HCT116 (cell line): ENCODE measurements around the gene GPR37L1. TPM values are rescaled to one million over a fixed set of nuclear protein-coding genes. Genes with fewer than 3 reads are reported as not detected.

Experiments used
- ATAC-seq: fragments of 200-7000 bp; cut with Tn5 transposase; 2 replicates; pipeline ENCODE4 v1.9.1; 2020; ENCODE audit warnings: mild to moderate bottlenecking, moderate library complexity
- BruUV-seq: library from RNA; stranded (reverse); fragments of 400-500 nt; replicated peaks from 2 replicates; lab custom pipeline; 2021; lab: Mats Ljungman, UMichigan
- CTCF ChIA-PET: fragments of 300-600 bp; sonication (Branson Sonifier 250); formaldehyde crosslinking; loops from one replicate; lab custom pipeline; 2021; ENCODE audit warnings: antibody characterized with exemption; lab: Charles Lee
- POLR2A ChIA-PET: fragments of 300-600, 350-600 bp; sonication (Branson Sonifier 250); formaldehyde crosslinking; loops from one replicate; lab custom pipeline; 2021; ENCODE audit warnings: antibody characterized with exemption; lab: Charles Lee
- RAD21 ChIA-PET, 2 experiments: fragments of 300-600 bp; sonication (Branson Sonifier 250); formaldehyde crosslinking; loops; one replicate each; lab custom pipeline; 2023; ENCODE audit warnings: low total read pairs in 2 of 2; ENCODE audit not compliant: uncharacterized antibody in 2 of 2, unreplicated experiment in 2 of 2, low non-redundant PET in 1 of 2; lab: Charles Lee
- DNase-seq: peaks from one replicate; pipeline ENCODE4 v3.0.0-alpha.2; 2010; ENCODE audit warnings: low read depth, low spot score
- H2AFZ ChIP-seq: fragments of 200-600 bp; shearing (Covaris generic), sonication (generic); 2 replicates; pipeline ENCODE4 v1.6.1; 2017; ENCODE audit warnings: low read depth, mixed run types, mixed read lengths, antibody characterized with exemption, low read length; ENCODE audit not compliant: poor library complexity, severe bottlenecking
- H3K27ac ChIP-seq: 2 replicates; pipeline ENCODE4 v1.5.1; 2012; ENCODE audit warnings: low read depth, low read length
- H3K27me3 ChIP-seq: fragments of 200-600 bp; sonication (generic); 2 replicates; pipeline ENCODE4 v1.6.1; 2016; ENCODE audit warnings: mixed run types, low read length, mixed read lengths; ENCODE audit not compliant: insufficient read depth
- H3K36me3 ChIP-seq, 2 experiments: fragments of 200-500 bp in 1 of 2; fragments of 200-600 bp in 1 of 2; sonication (Bioruptor generic) in 1 of 2; sonication (generic) in 1 of 2; 2 replicates each; pipeline versions ENCODE4 v1.5.1 to v1.6.1; 2014 to 2016; ENCODE audit warnings: low read length in 2 of 2, inconsistent platforms in 1 of 2, mixed read lengths in 1 of 2, mixed run types in 1 of 2; ENCODE audit not compliant: insufficient read depth in 2 of 2, control insufficient read depth in 1 of 2
- H3K4me1 ChIP-seq, 2 experiments: fragments of 200-600 bp in 1 of 2; sonication (generic) in 1 of 2; 2 replicates each; pipeline versions ENCODE4 v1.5.1 to v1.6.1; 2012 to 2017; ENCODE audit warnings: low read length in 2 of 2, inconsistent platforms in 1 of 2, mild to moderate bottlenecking in 1 of 2, mixed read lengths in 1 of 2, mixed run types in 1 of 2, moderate library complexity in 1 of 2; ENCODE audit not compliant: insufficient read depth in 2 of 2, control insufficient read depth in 1 of 2
- H3K4me2 ChIP-seq: fragments of 200-600 bp; sonication (generic); 2 replicates; pipeline ENCODE4 v1.6.1; 2017; ENCODE audit warnings: mixed run types, low read length, mixed read lengths
- H3K4me3 ChIP-seq, 2 experiments: fragments of 200-600 bp in 1 of 2; sonication (generic) in 1 of 2; replicated peaks in 1 of 2; 2 replicates each; pipeline ENCODE4 v1.5.1; 2011 to 2016; ENCODE audit warnings: low read length in 2 of 2, control low read depth in 1 of 2, low read depth in 1 of 2, mild to moderate bottlenecking in 1 of 2, mixed read lengths in 1 of 2, mixed run types in 1 of 2
- H3K79me2 ChIP-seq: fragments of 200-600 bp; sonication (generic); 2 replicates; pipeline ENCODE4 v1.6.1; 2017; ENCODE audit warnings: mild to moderate bottlenecking, mixed run types, low read length, moderate library complexity, mixed read lengths; ENCODE audit not compliant: insufficient read depth
- H3K9ac ChIP-seq: fragments of 200-600 bp; sonication (generic); 2 replicates; pipeline ENCODE4 v1.6.1; 2016; ENCODE audit warnings: low read length, mixed read lengths
- H3K9me2 ChIP-seq: fragments of 200-600 bp; sonication (generic), shearing (Covaris generic); 2 replicates; pipeline ENCODE4 v1.6.1; 2017; ENCODE audit warnings: mixed run types, mild to moderate bottlenecking, moderate library complexity; ENCODE audit not compliant: insufficient read depth
- H3K9me3 ChIP-seq, 2 experiments: fragments of 200-500 bp in 1 of 2; fragments of 200-600 bp in 1 of 2; sonication (Bioruptor generic) in 1 of 2; sonication (generic) in 1 of 2; 2 replicates each; pipeline ENCODE4 v1.6.1; 2014 to 2017; ENCODE audit warnings: low read length in 2 of 2, mixed read lengths in 2 of 2, inconsistent platforms in 1 of 2, low read depth in 1 of 2, mild to moderate bottlenecking in 1 of 2, mixed run types in 1 of 2, moderate library complexity in 1 of 2; ENCODE audit not compliant: control insufficient read depth in 1 of 2, insufficient read depth in 1 of 2
- H4K20me1 ChIP-seq: fragments of 200-600 bp; sonication (generic), shearing (Covaris generic); 2 replicates; pipeline ENCODE4 v1.6.1; 2017; ENCODE audit warnings: mixed run types, mild to moderate bottlenecking, moderate library complexity; ENCODE audit not compliant: insufficient read depth
- EZH2 ChIP-seq: fragments of 200-600 bp; sonication (generic); IDR thresholded peaks from 2 replicates; pipeline ENCODE4 v1.6.1; 2017; ENCODE audit warnings: antibody characterized with exemption, mixed run types
- SP1 ChIP-seq: IDR thresholded peaks from 2 replicates; pipeline ENCODE4 v1.6.1; 2012; ENCODE audit warnings: low read depth
- TCF7L2 ChIP-seq: IDR thresholded peaks from 2 replicates; pipeline ENCODE4 v1.7.0; 2011; ENCODE audit warnings: borderline replicate concordance, inconsistent platforms; ENCODE audit not compliant: insufficient read depth, insufficient read length; ENCODE audit errors: extremely low read depth
- ZNF274 ChIP-seq: fragments of 200-500 bp; sonication (Bioruptor generic); IDR thresholded peaks from 2 replicates; pipeline ENCODE4 v1.6.1; 2014; ENCODE audit warnings: mild to moderate bottlenecking, low read depth, low read length, inconsistent platforms
- intact Hi-C: fragments of 100-400 bp; cut with micrococcal nuclease; formaldehyde crosslinking; loops from 2 replicates; pipeline ENCODE4 v1.10.0; 2022
- total RNA-seq: library from RNA; stranded (reverse); gene quantifications from one replicate; pipeline ENCODE4 v1.2.1, GENCODE V29; 2021; ENCODE audit not compliant: unreplicated experiment
- TF ChIP-seq, protein P1 (sequence below): IDR thresholded peaks from 2 replicates; pipeline ENCODE4 v1.6.1; 2012
- TF ChIP-seq, protein P2 (sequence below): IDR thresholded peaks from 2 replicates; pipeline ENCODE4 v1.6.1; 2012
- TF ChIP-seq, protein P3 (sequence below), 3 experiments: fragments of 200-600 bp in 1 of 3; sonication (generic) in 1 of 3; IDR thresholded peaks in 2 of 3; conservative IDR thresholded peaks in 1 of 3; 2 replicates each; pipeline ENCODE4 v1.5.1; 2012 to 2017; ENCODE audit warnings: low read depth in 2 of 3, low read length in 2 of 3, antibody characterized with exemption in 1 of 3, borderline replicate concordance in 1 of 3, control low read depth in 1 of 3, mild to moderate bottlenecking in 1 of 3, mixed read lengths in 1 of 3, mixed run types in 1 of 3, moderate library complexity in 1 of 3; ENCODE audit not compliant: insufficient read depth in 1 of 3

GPR37L1 gene
- total RNA-seq, 1 experiment from 2014 or later, result 0.10 TPM

DNA sequence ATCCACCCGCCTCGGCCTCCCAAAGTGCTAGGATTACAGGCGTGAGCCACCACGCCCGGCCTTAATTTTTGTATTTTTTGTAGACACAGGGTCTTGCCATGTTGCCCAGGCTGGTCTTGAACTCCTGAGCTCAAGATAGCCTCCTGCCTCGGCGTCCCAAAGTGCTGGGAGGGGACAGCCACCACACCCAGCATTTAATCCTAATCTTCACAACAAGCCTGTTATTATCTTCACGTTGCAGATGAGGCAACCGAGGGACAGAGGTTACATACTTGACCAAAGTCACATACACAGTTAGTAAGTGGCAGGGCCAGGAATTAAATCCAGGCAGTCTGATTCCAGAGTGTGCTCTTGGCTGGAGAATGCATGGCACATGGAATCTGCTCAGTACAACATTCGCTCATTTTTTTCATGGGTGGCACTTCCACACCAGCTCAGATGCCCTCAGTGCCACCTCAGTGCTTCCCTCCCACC lies 4.8 kb upstream of the GPR37L1 start:
- Histone ChIP-seq H3K9me3 (no peaks in the 10 kb centered on the region), H3K4me2 (peak overlapping the region; percentile 50; the same call in 1 of the 2 replicates), H3K9ac (no peak overlapping the region; the same call in 1 of the 2 replicates), H3K79me2 (no peaks in the 10 kb centered on the region), H2AFZ (no peak overlapping the region), H3K4me1 (peaks cover 27 to 35% of the 10 kb centered on the region in 2 experiments), H3K27ac (peak overlapping the region; percentile 31), H3K9me2 (no peaks in the 10 kb centered on the region), H3K36me3 (no peaks in the 10 kb centered on the region), H3K27me3 (no peaks in the 10 kb centered on the region), H3K4me3 (no peak overlapping the region), H4K20me1 (no peaks in the 10 kb centered on the region)
- ChIA-PET POLR2A (interaction anchor here (0.9 to 3.2 kb wide), 5 partner anchors 12 to 222 kb away, joined by 3 to 45 read pairs (median 5); partner anchors contain the start of gene ELF3), RAD21 (interaction anchor here (0.5 to 2.1 kb wide), 12 partner anchors 9 to 118 kb away, joined by 3 to 9 read pairs (median 6); partner anchors contain the start of gene ELF3 (in 2 of the 2)), CTCF (interaction anchor here (0.9 to 7.6 kb wide), 8 partner anchors 17 to 409 kb away, joined by 3 to 106 read pairs (median 5); partner anchors contain the start of genes ELF3 and RNPEP)
- ATAC-seq (no peak), DNase-seq (no peak)
- intact Hi-C loops, result loop anchor here (2.0 kb wide), 1 partner anchor 221 kb away; no protein-coding TSS in a partner anchor
- no TSS peak for BruUV-seq
- TF ChIP-seq, protein P1, sequence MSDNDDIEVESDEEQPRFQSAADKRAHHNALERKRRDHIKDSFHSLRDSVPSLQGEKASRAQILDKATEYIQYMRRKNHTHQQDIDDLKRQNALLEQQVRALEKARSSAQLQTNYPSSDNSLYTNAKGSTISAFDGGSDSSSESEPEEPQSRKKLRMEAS, result no peak
- TF ChIP-seq ZNF274 (no peak), SP1 (no peak), EZH2 (no peak), TCF7L2 (no peak)
- TF ChIP-seq, protein P2, sequence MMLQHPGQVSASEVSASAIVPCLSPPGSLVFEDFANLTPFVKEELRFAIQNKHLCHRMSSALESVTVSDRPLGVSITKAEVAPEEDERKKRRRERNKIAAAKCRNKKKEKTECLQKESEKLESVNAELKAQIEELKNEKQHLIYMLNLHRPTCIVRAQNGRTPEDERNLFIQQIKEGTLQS, result no peak
- TF ChIP-seq, protein P3, sequence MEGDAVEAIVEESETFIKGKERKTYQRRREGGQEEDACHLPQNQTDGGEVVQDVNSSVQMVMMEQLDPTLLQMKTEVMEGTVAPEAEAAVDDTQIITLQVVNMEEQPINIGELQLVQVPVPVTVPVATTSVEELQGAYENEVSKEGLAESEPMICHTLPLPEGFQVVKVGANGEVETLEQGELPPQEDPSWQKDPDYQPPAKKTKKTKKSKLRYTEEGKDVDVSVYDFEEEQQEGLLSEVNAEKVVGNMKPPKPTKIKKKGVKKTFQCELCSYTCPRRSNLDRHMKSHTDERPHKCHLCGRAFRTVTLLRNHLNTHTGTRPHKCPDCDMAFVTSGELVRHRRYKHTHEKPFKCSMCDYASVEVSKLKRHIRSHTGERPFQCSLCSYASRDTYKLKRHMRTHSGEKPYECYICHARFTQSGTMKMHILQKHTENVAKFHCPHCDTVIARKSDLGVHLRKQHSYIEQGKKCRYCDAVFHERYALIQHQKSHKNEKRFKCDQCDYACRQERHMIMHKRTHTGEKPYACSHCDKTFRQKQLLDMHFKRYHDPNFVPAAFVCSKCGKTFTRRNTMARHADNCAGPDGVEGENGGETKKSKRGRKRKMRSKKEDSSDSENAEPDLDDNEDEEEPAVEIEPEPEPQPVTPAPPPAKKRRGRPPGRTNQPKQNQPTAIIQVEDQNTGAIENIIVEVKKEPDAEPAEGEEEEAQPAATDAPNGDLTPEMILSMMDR (IDR thresholded peaks at IDR 0.05 in 2 of 3, conservative IDR thresholded peaks at IDR 0.05 in 1 of 3; ENCODE audit: borderline replicate concordance in 1 of 3, insufficient read depth in 1 of 3, low read depth in 2 of 3, low read length in 2 of 3), result no peak
